Sigmoid colon (tissue), 3 donors: ENCODE data around the gene PPP1R27.

Experiments
- POLR2A ChIP-seq, 2 donors: fragments of 450-650 bp; IDR thresholded peaks; one replicate each; pipeline ENCODE4 v1.6.1; 2016; ENCODE audit warnings: antibody characterized with exemption in 2 of 2, mild to moderate bottlenecking in 2 of 2, moderate library complexity in 2 of 2
- TF ChIP-seq, protein P1 (sequence below), 4 experiments: fragments of 450-650 bp in 3 of 4; fragments of 200-600 bp in 1 of 4; IDR thresholded peaks; one replicate each; pipeline ENCODE4 v1.5.1; 2016 to 2019; ENCODE audit warnings: antibody characterized with exemption in 4 of 4, mild to moderate bottlenecking in 3 of 4, moderate library complexity in 2 of 4

DNA sequence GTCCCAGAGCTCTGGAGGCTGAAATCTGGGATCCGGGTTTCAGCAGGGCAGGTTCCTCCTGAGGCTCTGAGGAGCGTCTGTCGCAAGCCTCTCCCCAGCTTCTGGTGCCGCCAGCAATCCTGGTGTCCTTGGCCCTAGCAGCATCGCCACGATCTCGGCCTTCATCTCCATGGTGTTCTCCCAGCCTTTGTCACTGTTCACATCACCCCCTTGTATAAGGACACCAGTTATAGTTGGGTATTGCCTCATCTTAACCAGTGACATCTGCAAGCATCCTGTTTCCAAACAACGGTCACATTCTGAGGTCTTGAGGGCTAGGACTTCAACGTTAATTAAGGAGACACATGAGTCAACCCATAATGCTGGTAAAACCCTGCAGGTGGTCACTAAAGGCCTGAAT, 2.8 kb upstream of the PPP1R27 start:
- TF ChIP-seq, protein P1, sequence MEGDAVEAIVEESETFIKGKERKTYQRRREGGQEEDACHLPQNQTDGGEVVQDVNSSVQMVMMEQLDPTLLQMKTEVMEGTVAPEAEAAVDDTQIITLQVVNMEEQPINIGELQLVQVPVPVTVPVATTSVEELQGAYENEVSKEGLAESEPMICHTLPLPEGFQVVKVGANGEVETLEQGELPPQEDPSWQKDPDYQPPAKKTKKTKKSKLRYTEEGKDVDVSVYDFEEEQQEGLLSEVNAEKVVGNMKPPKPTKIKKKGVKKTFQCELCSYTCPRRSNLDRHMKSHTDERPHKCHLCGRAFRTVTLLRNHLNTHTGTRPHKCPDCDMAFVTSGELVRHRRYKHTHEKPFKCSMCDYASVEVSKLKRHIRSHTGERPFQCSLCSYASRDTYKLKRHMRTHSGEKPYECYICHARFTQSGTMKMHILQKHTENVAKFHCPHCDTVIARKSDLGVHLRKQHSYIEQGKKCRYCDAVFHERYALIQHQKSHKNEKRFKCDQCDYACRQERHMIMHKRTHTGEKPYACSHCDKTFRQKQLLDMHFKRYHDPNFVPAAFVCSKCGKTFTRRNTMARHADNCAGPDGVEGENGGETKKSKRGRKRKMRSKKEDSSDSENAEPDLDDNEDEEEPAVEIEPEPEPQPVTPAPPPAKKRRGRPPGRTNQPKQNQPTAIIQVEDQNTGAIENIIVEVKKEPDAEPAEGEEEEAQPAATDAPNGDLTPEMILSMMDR (IDR thresholded peaks at IDR 0.05) = no peak
- TF ChIP-seq POLR2A (IDR thresholded peaks at IDR 0.05) = no peak
